GM12892 (cell line): ENCODE results near the gene CD101.

ENCODE experiments used
- POLR2A ChIP-seq: IDR thresholded peaks from 2 replicates; pipeline ENCODE4 v1.6.1; 2011; ENCODE audit warnings: low read depth, low read length, control low read depth
- POLR2AphosphoS5 ChIP-seq: IDR thresholded peaks from 2 replicates; pipeline ENCODE4 v1.6.1; 2011; ENCODE audit warnings: low read depth, low read length, control low read depth

- TF ChIP-seq POLR2AphosphoS5 = no peak
- TF ChIP-seq POLR2A = no peak
These were observed 19.1 kb upstream of the CD101 start for GRCh38 chr1:116982319-116983004.
